Calu3 (cell line): ENCODE results near the gene EPS8L1. TPM values are rescaled to one million over a fixed set of nuclear protein-coding genes. Genes with fewer than 3 reads are reported as not detected.

Experiments
- BruUV-seq: library from RNA; stranded (reverse); fragments of 400-500 nt; replicated peaks from 2 replicates; lab custom pipeline; 2021; lab: Mats Ljungman, UMichigan
- CTCF ChIA-PET: fragments of 300-600 bp; sonication (Branson Sonifier 250); formaldehyde crosslinking; loops from one replicate; lab custom pipeline; 2022; ENCODE audit warnings: antibody characterized with exemption; lab: Charles Lee
- DNase-seq: peaks from one replicate; pipeline ENCODE4 v3.0.0; 2022
- H3K27ac Mint-ChIP-seq: one replicate; pipeline ENCODE4 v1.8.0; 2022; ENCODE audit warnings: mixed read lengths; ENCODE audit not compliant: unreplicated experiment
- H3K27me3 Mint-ChIP-seq: one replicate; pipeline ENCODE4 v1.8.0; 2022; ENCODE audit warnings: mixed read lengths; ENCODE audit not compliant: unreplicated experiment
- H3K36me3 Mint-ChIP-seq: one replicate; pipeline ENCODE4 v1.8.0; 2022; ENCODE audit warnings: mild to moderate bottlenecking, moderate library complexity, mixed read lengths; ENCODE audit not compliant: insufficient read depth, unreplicated experiment
- H3K4me1 Mint-ChIP-seq: one replicate; pipeline ENCODE4 v1.8.0; 2022; ENCODE audit warnings: mild to moderate bottlenecking, low read depth, mixed read lengths; ENCODE audit not compliant: unreplicated experiment
- H3K4me3 Mint-ChIP-seq: one replicate; pipeline ENCODE4 v1.8.0; 2022; ENCODE audit warnings: mild to moderate bottlenecking, low read depth, moderate library complexity, mixed read lengths; ENCODE audit not compliant: unreplicated experiment
- H3K9me3 Mint-ChIP-seq: one replicate; pipeline ENCODE4 v1.8.0; 2022; ENCODE audit warnings: low read depth, mixed read lengths; ENCODE audit not compliant: unreplicated experiment
- CTCF ChIP-seq: fragments of 200-600 bp; IDR thresholded peaks from one replicate; pipeline ENCODE4 v1.8.0; 2022; ENCODE audit warnings: antibody characterized with exemption; ENCODE audit not compliant: unreplicated experiment
- intact Hi-C: fragments of 100-400 bp; cut with micrococcal nuclease; formaldehyde crosslinking; loops from one replicate; pipeline ENCODE4 v1.10.0; 2022; ENCODE audit not compliant: unreplicated experiment
- total RNA-seq: library from RNA; stranded (reverse); gene quantifications from 2 replicates; pipeline ENCODE4 v1.2.3, GENCODE V29; 2022

Gene EPS8L1
- total RNA-seq, 1 experiment from 2014 or later, result 97.3 TPM

- no peaks in the 10 kb centered on the region for H3K27me3 Mint-ChIP-seq
- DNase-seq, result no peak
- BruUV-seq, result no TSS peak
- CTCF ChIA-PET, result no interaction called here
- H3K27ac Mint-ChIP-seq, result no peak overlapping the region
- intact Hi-C loops, result no loop called here
- H3K4me3 Mint-ChIP-seq, result no peak overlapping the region
- no peak for TF ChIP-seq CTCF
- H3K9me3 Mint-ChIP-seq, result no peaks in the 10 kb centered on the region
- peaks cover 27% of the 10 kb centered on the region for H3K4me1 Mint-ChIP-seq
- peaks cover 81% of the 10 kb centered on the region for H3K36me3 Mint-ChIP-seq
Observed at GRCh38 chr19:55078996-55079395, 3.3 kb downstream of the EPS8L1 start.

- no peak for DNase-seq
- Mint-ChIP-seq H3K4me1 (peaks cover 27% of the 10 kb centered on the region), H3K9me3 (no peaks in the 10 kb centered on the region), H3K4me3 (no peak overlapping the region), H3K36me3 (peaks cover 84% of the 10 kb centered on the region), H3K27ac (peak overlapping the region; percentile 58), H3K27me3 (no peaks in the 10 kb centered on the region)
- TF ChIP-seq CTCF, result no peak
- CTCF ChIA-PET, result interaction anchor here (0.5 kb wide), 1 partner anchor 387 kb away, joined by 4 read pairs; no protein-coding TSS in a partner anchor
- intact Hi-C loops, result no loop called here
- BruUV-seq, result no TSS peak
Observed at GRCh38 chr19:55079400-55080038, 3.9 kb downstream of the EPS8L1 start.

- TF ChIP-seq CTCF, result no peak
- DNase-seq, result no peak
- no peak overlapping the region for H3K4me3 Mint-ChIP-seq
- H3K27ac Mint-ChIP-seq, result peak overlapping the region; percentile 58
- BruUV-seq, result no TSS peak
- H3K27me3 Mint-ChIP-seq, result no peaks in the 10 kb centered on the region
- intact Hi-C loops, result no loop called here
- CTCF ChIA-PET, result no interaction called here
- H3K36me3 Mint-ChIP-seq, result peaks cover 77% of the 10 kb centered on the region
- peaks cover 21% of the 10 kb centered on the region for H3K4me1 Mint-ChIP-seq
- H3K9me3 Mint-ChIP-seq, result no peaks in the 10 kb centered on the region
Observed at GRCh38 chr19:55080121-55080967, 4.7 kb downstream of the EPS8L1 start.

GRCh38 chr19:55080968-55081769 lies 5.5 kb downstream of the EPS8L1 start:
- Mint-ChIP-seq H3K27me3 (no peaks in the 10 kb centered on the region), H3K9me3 (no peaks in the 10 kb centered on the region), H3K4me1 (peaks cover 19% of the 10 kb centered on the region), H3K36me3 (peaks cover 75% of the 10 kb centered on the region), H3K4me3 (no peak overlapping the region), H3K27ac (no peak overlapping the region)
- DNase-seq, result no peak
- intact Hi-C loops, result no loop called here
- CTCF ChIA-PET, result no interaction called here
- no peak for TF ChIP-seq CTCF
- no TSS peak for BruUV-seq
